ENCODE measurements around the gene NPY.

Gene NPY

DNA sequence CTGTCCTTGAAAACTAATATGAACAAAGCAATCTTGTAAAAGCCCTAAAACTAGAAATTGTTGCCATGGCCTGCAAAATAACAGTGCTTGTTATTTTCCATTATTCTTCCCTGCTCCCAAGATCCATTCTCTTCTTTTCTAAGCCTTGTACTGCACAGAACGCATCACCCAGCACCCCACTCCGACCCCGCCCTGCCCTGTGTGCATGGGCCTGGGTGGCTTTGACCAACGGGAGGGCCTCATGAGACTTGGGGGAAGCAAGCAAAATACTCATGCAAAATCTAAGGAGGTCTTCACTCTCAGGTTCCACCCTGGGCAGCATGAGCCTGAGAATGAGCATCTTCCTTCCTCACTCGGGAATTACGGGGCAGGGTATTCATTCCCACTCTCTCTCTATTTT is 32.4 kb downstream of the NPY start:
- no peak for DNase-seq (ENCODE audit: low spot score)

DNA sequence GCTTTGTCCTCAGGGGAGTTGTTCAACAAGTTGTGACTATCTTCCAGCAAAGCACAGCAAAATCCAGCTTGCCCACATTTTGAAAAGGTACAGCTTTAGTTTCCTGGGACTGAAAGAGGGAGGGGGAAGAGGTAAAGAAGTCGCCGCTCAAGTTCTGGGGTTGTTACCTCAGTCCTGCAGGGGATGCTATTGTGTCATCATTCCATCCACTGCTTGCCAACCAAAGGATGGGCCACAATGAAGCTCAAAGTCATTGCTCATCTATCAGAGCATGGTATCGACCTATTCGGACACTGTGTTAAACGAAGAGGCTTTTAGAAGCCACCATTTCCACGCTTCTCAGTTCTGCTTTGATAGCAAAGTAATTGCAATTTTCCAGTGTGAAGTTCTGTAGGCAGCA is 34.3 kb downstream of the NPY start:
- no peak for DNase-seq (ENCODE audit: low spot score)

DNA sequence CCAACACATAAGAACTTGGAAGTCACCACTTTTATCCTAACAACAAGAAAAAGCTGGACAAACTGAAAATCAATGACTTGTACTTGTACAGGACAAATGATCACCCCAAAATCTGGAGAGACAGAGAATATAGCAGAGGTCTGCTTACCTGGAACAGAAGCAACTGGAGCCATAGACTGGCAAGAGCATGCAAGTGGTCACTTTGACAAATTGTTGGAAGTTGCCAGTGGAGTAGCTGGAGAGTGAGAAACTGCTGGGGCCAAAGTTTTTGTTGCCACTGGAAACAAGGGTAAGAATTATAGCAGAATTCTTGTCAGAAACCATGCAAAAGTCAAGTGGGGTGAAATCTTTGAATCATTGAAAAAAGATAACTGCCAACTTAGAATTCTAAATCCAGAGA is 35.2 kb downstream of the NPY start:
- DNase-seq (ENCODE audit: low spot score) = no peak

DNA sequence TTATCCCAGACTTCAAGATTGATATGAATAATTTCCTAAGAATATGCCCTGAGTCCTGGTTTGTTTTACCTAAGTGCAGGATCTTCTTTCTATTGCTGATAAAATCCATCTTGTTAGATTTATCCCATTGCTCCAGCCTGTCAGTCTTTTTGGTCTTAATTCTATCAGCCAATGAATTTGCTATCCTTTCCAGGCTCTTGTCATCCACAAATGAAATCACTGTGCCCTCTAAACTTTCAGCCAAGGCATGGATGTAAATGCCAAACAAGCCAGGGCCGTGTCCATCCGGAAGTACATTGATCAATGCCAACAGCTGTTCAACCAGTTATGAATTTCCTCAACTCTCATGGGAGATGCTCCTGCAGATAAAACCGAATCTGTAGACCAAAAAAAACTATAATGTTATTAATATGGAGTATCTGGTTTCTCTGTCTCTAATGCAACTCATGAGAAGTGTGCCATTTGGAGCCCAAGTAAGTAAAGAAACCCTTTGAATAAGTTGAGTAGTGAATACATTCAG is 40.0 kb downstream of the NPY start:
- DNase-seq (ENCODE audit: low spot score) = no peak

DNA sequence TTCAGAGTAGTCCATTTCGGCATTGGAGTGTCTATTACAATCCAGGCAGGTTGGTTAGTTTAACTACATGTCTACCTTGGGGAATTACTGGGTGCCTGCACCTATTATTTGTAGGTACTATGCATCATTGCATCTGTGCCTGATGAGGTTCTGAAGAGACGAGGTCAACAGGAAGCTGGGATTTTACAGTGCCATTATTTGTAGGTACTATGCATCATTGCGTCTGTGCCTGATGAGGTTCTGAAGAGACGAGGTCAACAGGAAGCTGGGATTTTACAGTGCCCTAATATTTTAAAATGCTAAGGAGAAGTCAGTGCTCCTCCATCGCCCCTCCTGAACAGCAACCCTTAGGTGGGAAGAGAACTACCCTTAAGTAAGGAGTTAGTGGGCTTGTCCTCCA is 41.7 kb downstream of the NPY start:
- no peak for DNase-seq (ENCODE audit: low spot score)

DNA sequence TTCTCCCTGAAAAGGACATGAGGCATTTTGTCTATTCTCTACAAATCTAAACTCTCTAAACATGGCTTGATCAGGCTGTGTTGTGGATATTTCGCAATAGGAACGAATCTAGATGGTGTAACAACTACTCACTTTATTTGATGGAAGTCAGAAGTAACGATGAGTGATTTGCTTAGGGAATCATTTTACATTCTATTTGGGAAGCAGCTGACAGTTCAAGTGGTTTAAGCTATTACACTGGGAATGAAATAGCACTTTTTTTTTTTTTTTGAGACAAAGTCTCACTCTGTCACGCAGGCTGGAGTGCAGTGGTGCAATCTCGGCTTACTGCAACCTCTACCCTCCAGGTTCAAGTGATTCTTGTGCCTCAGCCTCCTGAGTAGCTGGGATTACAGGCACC is 44.1 kb downstream of the NPY start:
- DNase-seq (ENCODE audit: low spot score) = no peak

DNA sequence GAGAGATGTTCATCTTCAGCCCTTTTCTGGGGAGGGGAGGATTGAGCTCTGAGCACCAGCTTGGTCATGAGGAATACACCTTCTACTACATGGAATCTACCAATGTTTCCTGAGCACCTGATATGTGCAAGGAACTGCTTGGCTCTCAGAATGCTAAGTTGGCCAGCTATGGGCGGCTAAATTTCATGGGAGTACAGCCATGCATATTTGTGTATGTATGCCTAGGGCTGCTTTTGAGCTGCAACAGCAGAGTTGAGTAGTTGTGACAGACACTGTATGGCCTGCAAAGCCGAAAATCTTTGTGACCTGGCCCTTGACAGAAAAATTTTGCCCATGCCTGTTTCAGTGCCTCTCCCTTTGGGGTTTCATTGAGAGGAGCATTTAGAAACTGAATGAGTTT is 44.9 kb downstream of the NPY start:
- no peak for DNase-seq (ENCODE audit: low spot score)

DNA sequence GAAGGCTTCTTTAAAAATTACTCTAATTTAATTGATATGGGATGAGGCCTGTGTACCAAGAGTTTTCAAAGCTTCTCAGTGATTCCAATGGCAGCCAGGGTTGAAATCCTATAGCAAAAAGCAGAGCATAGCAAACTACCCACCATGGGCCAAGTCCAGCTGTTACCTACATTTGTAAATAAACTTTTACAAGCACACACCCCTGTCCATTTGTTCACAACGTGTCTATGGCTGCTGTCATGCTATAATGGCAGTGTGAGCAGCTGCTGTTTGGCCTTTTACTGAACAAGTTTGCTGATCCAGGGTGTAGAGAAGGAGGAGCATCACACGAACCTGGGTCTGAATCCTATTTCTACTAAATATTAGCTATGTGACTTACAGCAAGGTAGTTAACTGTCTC is 50.0 kb downstream of the NPY start:
- DNase-seq (ENCODE audit: low spot score) = no peak

DNA sequence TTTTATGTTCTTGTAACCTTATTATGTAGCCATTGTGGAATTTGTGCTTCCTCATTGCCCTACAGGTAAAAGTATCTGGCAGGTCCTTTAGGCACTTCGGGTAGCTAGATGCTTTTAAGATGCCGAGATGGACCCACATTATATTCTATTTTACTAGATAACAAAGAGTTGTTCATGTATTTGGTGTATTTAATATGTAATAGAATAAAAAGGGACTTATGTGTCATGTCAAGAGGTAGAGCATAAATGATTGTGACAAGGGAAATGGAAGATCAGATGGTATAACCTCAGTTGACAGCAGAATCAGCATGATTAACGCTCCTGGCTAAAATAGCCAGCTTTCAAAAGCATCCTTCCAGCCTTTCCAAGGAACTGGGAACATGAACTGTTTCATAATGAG is 50.6 kb downstream of the NPY start:
- DNase-seq (ENCODE audit: low spot score) = no peak

DNA sequence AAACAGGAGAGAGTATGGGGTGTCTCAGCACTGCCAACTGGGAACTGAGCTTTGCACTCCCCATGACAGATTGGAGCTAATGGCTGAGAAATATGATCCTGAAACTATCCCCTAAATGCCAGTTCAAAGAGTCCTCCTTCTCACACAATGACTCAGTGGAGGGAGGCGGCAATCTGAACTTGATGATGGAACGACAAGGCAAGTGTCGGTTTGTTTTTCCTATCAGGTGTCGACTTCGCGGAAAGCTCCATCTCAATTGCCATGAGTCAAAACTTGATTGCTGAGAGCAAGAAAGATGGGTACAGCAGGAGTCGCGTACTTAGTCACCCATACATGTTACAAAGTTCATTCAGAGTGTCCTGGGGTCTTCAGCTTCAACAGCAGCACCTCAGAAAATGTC is 52.5 kb downstream of the NPY start:
- DNase-seq (ENCODE audit: low spot score) = no peak

DNA sequence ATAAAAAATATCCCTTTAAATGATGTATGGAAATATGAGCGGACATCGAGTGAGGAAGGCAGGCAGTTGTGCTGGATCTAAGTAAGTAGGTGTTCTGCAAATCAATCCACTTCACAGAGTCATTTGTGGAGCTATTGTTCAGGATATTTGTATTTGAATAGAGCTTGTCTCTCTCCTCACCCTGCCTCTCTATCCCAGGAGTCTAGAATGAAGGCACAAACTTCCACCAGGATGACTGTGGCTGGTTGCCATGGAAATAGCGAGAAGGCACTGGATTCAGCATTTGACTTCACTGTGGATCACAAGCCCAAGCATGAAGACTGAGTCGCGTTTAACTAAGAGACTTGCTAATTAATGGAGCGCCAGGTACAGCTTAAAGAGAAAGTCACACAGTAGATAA is 53.2 kb downstream of the NPY start:
- no peak for DNase-seq (ENCODE audit: low spot score)

DNA sequence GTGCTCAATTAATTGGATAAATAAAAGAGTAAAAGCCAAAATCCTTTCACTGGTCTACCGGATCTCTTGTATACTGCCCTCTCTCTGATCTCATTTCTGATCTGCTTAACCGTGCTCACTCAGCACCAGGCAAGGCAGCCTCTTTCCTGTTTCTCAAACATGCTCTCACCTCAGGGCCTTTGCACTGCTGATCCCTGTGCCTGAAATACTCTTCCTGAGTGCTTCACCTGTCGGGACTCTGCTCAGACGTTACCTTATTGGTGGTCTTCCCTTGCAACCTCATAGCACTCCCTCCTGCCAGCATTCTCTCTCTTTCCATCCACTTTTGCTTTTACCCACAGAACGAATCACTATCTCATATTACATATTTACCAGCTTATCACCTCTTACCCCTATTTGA is 55.6 kb downstream of the NPY start:
- no peak for DNase-seq (ENCODE audit: low spot score)

DNA sequence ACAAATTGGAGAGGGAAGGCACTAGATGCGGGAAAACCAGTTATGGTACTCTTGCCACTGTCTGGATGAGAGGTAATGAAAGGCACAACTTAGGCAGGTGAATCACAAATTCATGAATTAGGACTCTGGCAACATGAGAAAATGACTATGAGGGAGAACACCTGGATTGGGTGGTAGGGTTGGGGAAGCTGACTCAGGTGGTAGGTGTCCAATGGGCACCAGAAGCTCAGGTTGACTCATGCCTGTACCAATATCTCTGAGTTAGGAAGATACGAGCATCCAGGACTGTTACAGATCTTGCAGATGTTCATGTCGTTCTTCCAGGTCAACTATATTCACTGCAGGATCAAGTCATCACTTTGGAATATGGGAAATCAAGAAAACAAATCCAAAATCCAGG is 56.7 kb downstream of the NPY start:
- no peak for DNase-seq (ENCODE audit: low spot score)

Measured in COLO829 (cell line).